KMS-11 (cell line): ENCODE measurements around the gene TRPV3.

Source experiments
- H2AFZ ChIP-seq: fragments of 200-600 bp; sonication (generic); 2 replicates; pipeline ENCODE4 v1.6.1; 2016; ENCODE audit warnings: antibody characterized with exemption, mixed run types, low read depth
- H3K27ac ChIP-seq: fragments of 200-600 bp; sonication (generic); 2 replicates; pipeline ENCODE4 v1.6.1; 2016; ENCODE audit warnings: mild to moderate bottlenecking, mixed run types
- H3K27me3 ChIP-seq: fragments of 200-600 bp; sonication (generic); 2 replicates; pipeline ENCODE4 v1.6.1; 2017; ENCODE audit warnings: mild to moderate bottlenecking, low read depth, mixed run types, moderate library complexity; ENCODE audit not compliant: insufficient read depth
- H3K36me3 ChIP-seq: fragments of 200-600 bp; sonication (generic); 2 replicates; pipeline ENCODE4 v1.6.1; 2017; ENCODE audit warnings: mild to moderate bottlenecking, mixed run types; ENCODE audit not compliant: insufficient read depth
- H3K4me1 ChIP-seq: fragments of 200-600 bp; sonication (generic); 2 replicates; pipeline ENCODE4 v1.6.1; 2016; ENCODE audit warnings: mild to moderate bottlenecking, low read depth, mixed run types; ENCODE audit not compliant: poor library complexity, severe bottlenecking
- H3K4me2 ChIP-seq: fragments of 200-600 bp; sonication (generic); 2 replicates; pipeline ENCODE4 v1.7.0; 2016; ENCODE audit warnings: mild to moderate bottlenecking, mixed run types
- H3K4me3 ChIP-seq: fragments of 200-600 bp; sonication (generic); IDR thresholded peaks from 2 replicates; pipeline ENCODE4 v1.6.1; 2017; ENCODE audit warnings: low read depth, low read length, mixed read lengths; ENCODE audit not compliant: insufficient read depth
- H3K79me2 ChIP-seq: fragments of 200-600 bp; sonication (generic); 2 replicates; pipeline ENCODE4 v1.6.1; 2016; ENCODE audit warnings: low read depth, mixed run types; ENCODE audit not compliant: insufficient read depth
- H3K9ac ChIP-seq: fragments of 200-600 bp; sonication (generic); 2 replicates; pipeline ENCODE4 v1.6.1; 2016; ENCODE audit warnings: mild to moderate bottlenecking, mixed run types
- H4K20me1 ChIP-seq: fragments of 200-600 bp; sonication (generic); 2 replicates; pipeline ENCODE4 v1.6.1; 2016; ENCODE audit warnings: mild to moderate bottlenecking, mixed run types; ENCODE audit not compliant: insufficient read depth
- CTCF ChIP-seq: fragments of 200-600 bp; sonication (generic); conservative IDR thresholded peaks from 2 replicates; pipeline ENCODE4 v1.6.1; 2017; ENCODE audit warnings: low read depth, mild to moderate bottlenecking, antibody characterized with exemption, low read length, moderate library complexity, mixed read lengths

Gene TRPV3

DNA sequence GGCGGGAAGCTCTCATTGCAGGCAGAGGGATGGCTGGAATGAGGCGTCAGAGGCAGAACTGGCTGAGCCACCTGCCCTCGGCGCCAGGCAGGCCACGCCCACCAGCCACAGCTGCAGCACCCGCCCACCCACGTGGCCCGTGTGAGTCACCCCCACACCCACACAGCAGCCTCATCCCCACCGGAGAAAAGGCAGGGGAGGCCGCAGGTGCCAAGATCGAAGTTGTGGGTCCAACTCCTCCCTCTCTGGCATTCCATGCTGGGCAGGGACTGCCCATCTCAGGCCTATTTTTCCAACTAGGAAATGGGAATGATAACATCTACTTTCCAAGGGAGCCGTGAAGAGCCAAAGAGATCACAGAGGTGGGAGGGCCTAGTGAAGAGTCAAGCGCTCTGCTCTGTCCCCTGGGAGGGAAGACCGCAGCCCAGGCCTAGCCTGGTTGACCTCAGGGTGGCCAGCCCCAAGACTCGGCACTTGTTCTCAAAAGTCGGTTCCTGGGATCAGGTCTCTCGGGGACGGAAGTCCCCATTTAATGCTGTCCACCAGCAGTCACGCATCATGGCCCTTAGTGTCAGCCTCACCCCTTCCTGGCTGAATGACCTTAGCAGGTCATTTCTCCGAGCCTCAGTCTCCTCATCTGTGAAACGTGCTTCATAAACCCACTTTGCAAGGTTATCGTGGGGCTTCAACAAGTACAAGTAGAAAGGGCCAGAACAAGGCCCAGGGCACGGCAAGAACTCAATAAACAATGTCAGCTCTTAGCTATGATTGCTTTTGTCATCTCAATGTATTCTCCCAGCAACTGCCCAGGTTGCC, at the start of gene TRPV3:
Gene TRPV3, minus strand, starts transcription at position 45 of the 816 bp plus-strand sequence. CDS start 2,962 bp downstream, outside the sequence.
- Histone ChIP-seq H3K79me2 (no peaks in the 10 kb centered on the region), H4K20me1 (no peaks in the 10 kb centered on the region), H3K4me2 (peak within 1 kb of the TSS; percentile 71), H3K27me3 (no peaks in the 10 kb centered on the region), H3K36me3 (no peaks in the 10 kb centered on the region), H3K4me1 (peaks cover 23% of the 10 kb centered on the region), H3K4me3 (no peak within 1 kb of the TSS), H2AFZ (peak within 1 kb of the TSS; percentile 71; the same call in 1 of the 2 replicates), H3K27ac (peak within 1 kb of the TSS; percentile 76), H3K9ac (peak within 1 kb of the TSS; percentile 55; the same call in 1 of the 2 replicates)
- TF ChIP-seq CTCF: no peak

GRCh38 chr17:3603870-3604259, 46.3 kb upstream of the TRPV3 start:
- Histone ChIP-seq H3K4me3 (no peak overlapping the region), H2AFZ (no peak overlapping the region), H4K20me1 (no peaks in the 10 kb centered on the region), H3K36me3 (no peaks in the 10 kb centered on the region), H3K4me2 (no peak overlapping the region), H3K4me1 (no peaks in the 10 kb centered on the region), H3K27me3 (no peaks in the 10 kb centered on the region), H3K27ac (no peak overlapping the region), H3K79me2 (no peaks in the 10 kb centered on the region), H3K9ac (no peak overlapping the region)
- TF ChIP-seq CTCF: no peak

GRCh38 chr17:3603119-3603869, 45.7 kb upstream of the TRPV3 start:
- Histone ChIP-seq H3K9ac (no peak overlapping the region), H3K4me2 (no peak overlapping the region), H3K27ac (no peak overlapping the region), H4K20me1 (no peaks in the 10 kb centered on the region), H3K4me3 (no peak overlapping the region), H3K4me1 (no peaks in the 10 kb centered on the region), H3K79me2 (no peaks in the 10 kb centered on the region), H2AFZ (no peak overlapping the region), H3K36me3 (no peaks in the 10 kb centered on the region), H3K27me3 (no peaks in the 10 kb centered on the region)
- TF ChIP-seq CTCF: no peak

DNA sequence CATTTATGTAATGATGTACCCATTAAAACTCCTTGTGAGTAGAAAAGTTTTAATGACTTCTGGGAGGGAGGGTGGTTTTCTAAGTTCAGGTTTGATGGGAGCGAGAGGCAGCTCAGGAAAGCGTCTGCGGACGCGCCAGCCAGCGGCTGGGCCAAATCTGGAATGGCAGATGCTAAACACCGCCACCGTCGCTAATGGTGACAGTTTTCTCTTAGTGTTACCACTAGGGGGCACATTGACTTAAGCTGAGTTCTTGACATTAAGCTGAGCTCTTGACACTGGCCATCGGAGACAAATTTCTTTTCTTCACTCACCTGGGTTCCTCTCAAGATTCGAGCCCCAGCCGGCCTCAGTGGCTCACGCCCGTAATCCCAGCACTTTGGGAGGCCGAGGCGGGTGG, 44.9 kb upstream of the TRPV3 start:
- H3K4me1 ChIP-seq: no peaks in the 10 kb centered on the region
- H3K27ac ChIP-seq: no peak overlapping the region
- no peak overlapping the region for H3K4me3 ChIP-seq
- no peaks in the 10 kb centered on the region for H3K36me3 ChIP-seq
- H3K4me2 ChIP-seq: no peak overlapping the region
- no peaks in the 10 kb centered on the region for H3K79me2 ChIP-seq
- H2AFZ ChIP-seq: no peak overlapping the region
- TF ChIP-seq CTCF: peak; percentile 44
- H3K9ac ChIP-seq: no peak overlapping the region
- no peaks in the 10 kb centered on the region for H4K20me1 ChIP-seq
- H3K27me3 ChIP-seq: no peaks in the 10 kb centered on the region
